GM18498 (cell line): ENCODE data around the gene IL32.

Experiments
- ATAC-seq: cut with Tn5 transposase; IDR thresholded peaks from one replicate; pipeline ENCODE4 v1.9.1; 2021; ENCODE audit warnings: mild to moderate bottlenecking, moderate library complexity; ENCODE audit not compliant: unreplicated experiment

IL32 gene

DNA sequence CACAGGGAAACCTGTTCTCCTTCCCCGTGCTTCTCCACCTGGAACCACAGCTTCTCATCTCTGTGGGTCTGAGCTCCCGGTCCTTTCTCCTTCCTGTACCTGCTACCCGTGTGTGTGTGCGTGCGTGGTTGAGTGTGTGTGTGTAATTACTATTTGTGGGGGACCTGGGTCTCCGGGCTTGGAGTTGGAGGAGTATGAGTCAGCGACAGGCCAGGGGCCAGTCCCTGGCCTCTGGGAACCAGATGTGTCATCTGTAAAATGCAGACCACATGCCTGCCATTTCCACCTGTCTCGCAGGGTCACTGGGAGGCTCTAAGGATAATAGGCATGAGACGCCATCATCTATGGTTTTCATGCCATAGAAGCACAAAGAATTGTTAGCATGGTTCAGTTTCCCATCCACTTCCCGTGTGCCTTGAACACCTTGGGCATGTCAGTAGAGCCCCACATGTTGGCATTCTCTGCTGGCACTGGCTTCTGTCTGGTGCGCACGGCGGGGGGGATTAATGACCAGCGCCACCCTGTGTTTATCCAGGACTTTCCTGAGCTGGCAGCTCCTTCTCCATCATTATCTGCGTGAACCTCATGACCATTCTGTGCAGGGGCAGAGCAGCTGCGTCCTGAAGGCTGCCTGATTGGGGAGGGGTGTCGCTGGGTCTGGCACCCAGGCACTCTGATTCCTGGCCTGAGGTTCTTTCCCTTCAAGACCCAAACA, 48.5 kb downstream of the IL32 start:
- ATAC-seq = no peak

DNA sequence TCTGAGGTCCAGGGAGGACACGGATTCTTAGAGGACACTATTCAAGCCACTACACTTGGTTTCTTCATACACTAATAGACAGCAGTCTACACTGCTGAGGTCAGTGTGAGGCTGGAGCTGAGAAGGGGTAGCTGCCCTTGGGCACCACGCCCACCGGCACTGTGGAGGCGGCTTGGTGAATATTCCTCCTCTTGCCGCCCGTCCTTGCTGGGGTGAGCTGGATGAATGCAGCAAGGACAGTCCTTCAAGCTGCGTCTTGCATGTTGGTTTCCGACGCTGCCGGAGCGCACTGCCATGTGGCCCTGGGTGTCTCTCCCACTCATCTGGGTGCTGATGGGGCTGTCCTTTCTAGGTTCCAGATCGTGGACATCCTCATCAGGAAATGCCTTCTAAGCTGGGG, 49.6 kb downstream of the IL32 start:
- no peak for ATAC-seq

DNA sequence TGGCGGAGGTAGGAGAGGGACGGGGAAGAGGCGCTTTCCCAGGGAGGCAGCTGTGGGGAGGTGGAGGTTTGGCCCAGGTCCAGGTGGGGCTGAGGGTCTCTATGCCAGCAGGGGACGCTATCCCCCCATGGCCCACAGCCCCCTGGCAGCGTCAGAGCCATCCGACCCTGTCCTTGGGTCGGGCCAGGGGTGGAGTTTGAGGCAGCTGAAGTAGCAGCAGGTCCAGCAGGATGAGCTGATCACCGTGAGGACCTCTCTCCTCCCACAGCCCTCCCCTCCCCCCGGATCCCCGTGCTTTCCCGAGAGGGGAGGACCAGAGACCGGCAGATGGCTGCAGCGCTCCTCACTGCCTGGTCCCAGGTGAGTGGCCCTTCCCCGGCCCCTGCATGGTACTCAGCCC, 50.1 kb downstream of the IL32 start:
- no peak for ATAC-seq

DNA sequence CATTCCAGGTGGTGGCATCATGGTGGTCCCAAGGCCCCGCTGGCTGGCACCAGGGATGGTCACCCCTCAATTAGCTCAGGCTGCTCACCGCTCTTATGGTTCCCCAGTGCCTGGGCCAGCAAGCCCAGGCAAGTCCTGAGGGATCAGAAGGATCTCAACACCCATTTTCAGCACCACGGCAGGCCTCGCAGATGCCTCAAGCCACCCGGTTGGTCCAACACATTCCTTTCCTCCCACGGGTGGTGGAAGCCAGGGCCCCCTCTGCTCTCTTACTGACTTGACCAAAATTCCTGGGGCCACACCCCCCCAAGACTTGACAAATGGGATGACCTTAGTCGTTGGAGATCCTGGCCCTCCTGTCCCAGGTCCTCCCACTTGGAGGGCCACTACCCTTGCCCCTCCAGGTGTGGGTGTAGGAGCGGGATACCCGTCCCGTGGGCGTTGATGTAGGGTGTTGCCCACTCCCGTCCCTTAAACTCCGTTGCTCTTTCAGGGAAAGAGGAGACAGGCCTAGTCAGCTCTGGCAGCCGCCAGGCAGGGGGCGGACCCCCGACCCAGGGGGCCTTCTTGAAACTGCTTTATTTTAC, 52.9 kb downstream of the IL32 start:
- ATAC-seq = no peak

DNA sequence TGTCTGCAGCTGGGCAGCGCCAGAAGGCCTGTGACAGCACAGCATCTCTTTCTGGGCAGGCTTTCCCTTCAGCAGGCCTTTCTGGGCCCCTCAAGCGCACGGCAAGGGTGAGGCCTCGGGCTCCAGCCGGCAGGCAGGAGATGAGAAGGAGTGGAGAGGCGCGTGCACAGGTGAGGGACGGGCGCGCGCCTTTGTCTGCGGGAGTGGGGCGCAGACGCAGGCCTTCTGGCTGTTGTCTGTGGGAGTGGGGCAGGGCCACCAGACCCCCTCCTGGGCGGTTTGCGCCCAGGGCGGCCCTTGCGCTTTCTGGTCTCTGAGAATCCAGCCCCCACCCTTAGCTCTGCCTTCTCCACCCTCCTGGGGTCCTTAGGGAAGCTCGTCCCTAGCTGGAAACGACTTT, 53.4 kb downstream of the IL32 start:
- ATAC-seq = no peak
